Endothelial cell (in vitro differentiated cells): Measurements from ENCODE around the gene AQP3. TPM values are rescaled to one million over a fixed set of nuclear protein-coding genes. Genes with fewer than 3 reads are reported as not detected.
"Not testable (repeated sequence)": the region's sequence is repeated elsewhere in the genome, so short reads cannot be mapped to it uniquely, and the experiment has no call there.

Source experiments
- DNase-seq: peaks from one replicate; pipeline ENCODE4 v3.0.0; 2021; ENCODE audit warnings: low spot score
- H3K27ac Mint-ChIP-seq: one replicate; pipeline ENCODE4 v1.8.0; 2021; ENCODE audit warnings: mixed read lengths, inconsistent platforms; ENCODE audit not compliant: unreplicated experiment
- H3K27me3 Mint-ChIP-seq: one replicate; pipeline ENCODE4 v1.8.0; 2021; ENCODE audit warnings: mild to moderate bottlenecking, moderate library complexity, mixed read lengths, inconsistent platforms; ENCODE audit not compliant: unreplicated experiment
- H3K36me3 Mint-ChIP-seq: one replicate; pipeline ENCODE4 v1.8.0; 2021; ENCODE audit warnings: mild to moderate bottlenecking, low read depth, mixed read lengths, inconsistent platforms; ENCODE audit not compliant: unreplicated experiment
- H3K4me1 Mint-ChIP-seq: one replicate; pipeline ENCODE4 v1.8.0; 2021; ENCODE audit warnings: mild to moderate bottlenecking, mixed read lengths, inconsistent platforms; ENCODE audit not compliant: unreplicated experiment
- H3K4me3 Mint-ChIP-seq: one replicate; pipeline ENCODE4 v1.8.0; 2021; ENCODE audit warnings: mild to moderate bottlenecking, mixed read lengths, inconsistent platforms; ENCODE audit not compliant: unreplicated experiment
- H3K9me3 Mint-ChIP-seq: one replicate; pipeline ENCODE4 v1.8.0; 2021; ENCODE audit warnings: mixed read lengths, inconsistent platforms; ENCODE audit not compliant: unreplicated experiment
- total RNA-seq: library from RNA; stranded (reverse); fragmentation: NEBNext Ultra II Directional; extraction: Animal tissue kit (Norgen Biotek cat#: 25700); gene quantifications from one replicate; pipeline ENCODE4 v1.2.1, GENCODE V29; 2021; ENCODE audit not compliant: unreplicated experiment
- TF ChIP-seq, protein P1 (sequence below): fragments of 200-600 bp; sonication (generic); IDR thresholded peaks from one replicate; pipeline ENCODE4 v1.5.0; 2021; ENCODE audit warnings: antibody characterized with exemption; ENCODE audit not compliant: unreplicated experiment

Gene AQP3
- total RNA-seq, 1 donor from 2014 or later: 6.0 TPM

- peaks cover 3% of the 10 kb centered on the region for H3K4me1 Mint-ChIP-seq
- H3K27me3 Mint-ChIP-seq: peaks cover 8% of the 10 kb centered on the region
- no peak overlapping the region for H3K4me3 Mint-ChIP-seq
- DNase-seq: no peak
- H3K9me3 Mint-ChIP-seq: no peaks in the 10 kb centered on the region
- no peak overlapping the region for H3K27ac Mint-ChIP-seq
- no peaks in the 10 kb centered on the region for H3K36me3 Mint-ChIP-seq
- TF ChIP-seq, protein P1, sequence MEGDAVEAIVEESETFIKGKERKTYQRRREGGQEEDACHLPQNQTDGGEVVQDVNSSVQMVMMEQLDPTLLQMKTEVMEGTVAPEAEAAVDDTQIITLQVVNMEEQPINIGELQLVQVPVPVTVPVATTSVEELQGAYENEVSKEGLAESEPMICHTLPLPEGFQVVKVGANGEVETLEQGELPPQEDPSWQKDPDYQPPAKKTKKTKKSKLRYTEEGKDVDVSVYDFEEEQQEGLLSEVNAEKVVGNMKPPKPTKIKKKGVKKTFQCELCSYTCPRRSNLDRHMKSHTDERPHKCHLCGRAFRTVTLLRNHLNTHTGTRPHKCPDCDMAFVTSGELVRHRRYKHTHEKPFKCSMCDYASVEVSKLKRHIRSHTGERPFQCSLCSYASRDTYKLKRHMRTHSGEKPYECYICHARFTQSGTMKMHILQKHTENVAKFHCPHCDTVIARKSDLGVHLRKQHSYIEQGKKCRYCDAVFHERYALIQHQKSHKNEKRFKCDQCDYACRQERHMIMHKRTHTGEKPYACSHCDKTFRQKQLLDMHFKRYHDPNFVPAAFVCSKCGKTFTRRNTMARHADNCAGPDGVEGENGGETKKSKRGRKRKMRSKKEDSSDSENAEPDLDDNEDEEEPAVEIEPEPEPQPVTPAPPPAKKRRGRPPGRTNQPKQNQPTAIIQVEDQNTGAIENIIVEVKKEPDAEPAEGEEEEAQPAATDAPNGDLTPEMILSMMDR: no peak
Observed at GRCh38 chr9:33404788-33405362, 42.5 kb downstream of the AQP3 start.

DNA sequence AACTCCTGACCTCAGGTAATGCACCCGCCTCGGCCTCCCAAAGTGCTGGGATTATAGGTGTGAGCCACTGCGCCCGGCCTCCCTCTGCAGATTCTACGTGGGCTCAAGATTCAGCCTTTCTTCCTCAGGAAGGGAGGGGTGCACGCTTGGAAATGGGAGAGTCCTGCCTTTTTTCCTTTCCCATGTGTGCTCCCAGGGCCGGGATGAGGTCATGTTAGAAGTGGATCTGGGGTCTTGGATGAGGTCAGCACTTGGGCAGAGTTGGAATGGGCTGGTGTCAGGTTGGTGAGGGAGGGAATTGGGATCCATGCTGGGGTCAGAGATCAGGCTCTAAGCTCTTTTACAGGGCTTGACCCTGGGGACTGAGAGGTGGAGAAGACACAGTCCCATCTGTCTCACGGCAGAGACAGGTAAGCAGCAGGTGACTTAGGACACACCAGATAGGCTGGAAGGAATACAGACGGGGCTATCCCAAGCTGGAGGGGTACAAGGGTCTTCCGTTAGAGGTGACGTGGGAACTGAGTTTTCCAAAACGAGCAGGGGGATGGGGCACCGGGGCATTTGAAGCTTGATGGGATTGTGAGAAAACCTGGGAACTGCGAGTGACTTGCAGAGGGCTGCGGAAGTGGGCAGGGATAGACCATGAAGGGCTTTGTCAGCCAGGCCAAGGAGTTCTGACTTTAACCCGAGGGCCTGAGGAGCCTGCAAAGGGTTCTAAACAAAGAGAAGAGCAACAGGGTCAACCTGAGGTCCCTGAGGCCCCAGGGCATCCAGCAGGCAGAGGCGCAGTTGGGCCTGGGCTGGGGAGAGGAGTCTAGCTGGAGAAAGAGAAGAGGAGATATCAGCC, 43.2 kb downstream of the AQP3 start:
- no peak overlapping the region for H3K27ac Mint-ChIP-seq
- no peak for DNase-seq
- H3K36me3 Mint-ChIP-seq: no peaks in the 10 kb centered on the region
- H3K4me1 Mint-ChIP-seq: peaks cover 3% of the 10 kb centered on the region
- H3K9me3 Mint-ChIP-seq: no peaks in the 10 kb centered on the region
- peaks cover 10% of the 10 kb centered on the region for H3K27me3 Mint-ChIP-seq
- H3K4me3 Mint-ChIP-seq: no peak overlapping the region
- TF ChIP-seq, protein P1: no peak

DNA sequence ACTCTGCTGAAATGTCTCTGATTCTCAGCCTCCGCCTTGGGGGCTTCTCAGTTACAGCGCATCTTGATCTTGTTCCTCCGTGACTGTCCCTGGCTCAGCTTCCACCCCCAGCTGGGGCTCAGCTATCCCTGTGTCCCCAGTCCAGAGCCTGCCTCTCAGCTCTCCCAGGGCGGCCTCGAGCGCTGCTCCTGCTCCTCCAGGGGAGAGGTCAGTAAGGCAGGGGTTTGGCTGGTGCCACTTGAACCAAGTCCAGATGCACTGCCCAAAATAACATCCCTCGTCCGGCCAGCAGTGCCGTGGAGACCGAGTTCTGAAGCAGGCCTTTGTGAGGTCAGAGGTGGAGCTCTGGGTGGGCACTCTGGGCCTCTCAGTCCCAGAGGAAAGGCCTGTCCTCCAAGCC, 45.0 kb downstream of the AQP3 start, which contains the start of gene AQP7:
AQP7 (minus strand) TSS at position 198 of the 400 bp plus-strand sequence. CDS start 1,306 bp downstream, outside the sequence.
- not testable (repeated sequence) for DNase-seq, H3K4me1 Mint-ChIP-seq, H3K36me3 Mint-ChIP-seq, H3K27ac Mint-ChIP-seq, H3K9me3 Mint-ChIP-seq, H3K4me3 Mint-ChIP-seq, H3K27me3 Mint-ChIP-seq

GRCh38 chr9:33401809-33402208, 45.6 kb downstream of the AQP3 start:
- not testable (repeated sequence) for H3K36me3 Mint-ChIP-seq, H3K9me3 Mint-ChIP-seq, DNase-seq, H3K4me1 Mint-ChIP-seq, H3K27ac Mint-ChIP-seq, H3K4me3 Mint-ChIP-seq, H3K27me3 Mint-ChIP-seq

DNA sequence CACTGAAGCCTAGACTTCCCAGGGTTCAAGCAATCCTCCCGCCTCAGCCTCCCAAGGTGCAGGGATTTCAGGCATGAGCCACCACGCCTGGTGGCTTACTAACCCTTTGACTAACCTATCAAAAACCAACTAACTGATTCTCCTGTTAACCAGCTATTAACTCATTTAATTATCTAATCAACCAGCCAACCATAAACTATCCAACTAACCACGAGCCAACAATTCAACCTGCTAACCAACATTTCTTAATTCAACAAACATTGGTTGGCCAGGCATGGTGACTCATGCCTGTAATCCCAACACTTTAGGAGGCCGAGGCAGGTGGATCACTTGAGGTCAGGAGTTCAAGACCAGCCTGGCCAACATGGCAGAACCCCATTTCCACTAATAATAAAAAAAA, 48.3 kb downstream of the AQP3 start:
- H3K27ac Mint-ChIP-seq, H3K36me3 Mint-ChIP-seq, H3K4me1 Mint-ChIP-seq, H3K4me3 Mint-ChIP-seq, H3K9me3 Mint-ChIP-seq, DNase-seq: not testable (repeated sequence)
- peaks cover 10% of the 10 kb centered on the region for H3K27me3 Mint-ChIP-seq

DNA sequence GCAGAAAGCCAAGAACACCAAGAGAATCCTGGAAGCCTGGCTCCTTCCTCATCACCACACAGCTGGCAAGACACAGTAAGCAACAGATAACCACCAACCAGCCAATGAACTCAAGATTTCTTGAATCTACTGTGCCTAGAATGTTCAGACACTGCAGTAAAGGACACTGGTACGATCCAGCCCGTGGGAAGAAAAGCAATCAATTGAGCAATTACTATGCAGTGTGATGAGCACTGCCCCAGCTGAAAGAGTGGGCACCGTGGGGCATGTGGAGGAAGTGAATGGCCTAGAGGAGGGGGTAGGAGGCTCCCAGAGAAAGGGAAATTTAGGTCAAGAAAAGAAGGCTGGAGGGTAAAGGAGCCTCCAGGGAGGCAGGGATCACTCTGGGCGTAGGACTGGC, 49.6 kb downstream of the AQP3 start:
- H3K4me1 Mint-ChIP-seq, H3K27ac Mint-ChIP-seq, H3K36me3 Mint-ChIP-seq, DNase-seq, H3K9me3 Mint-ChIP-seq, H3K4me3 Mint-ChIP-seq: not testable (repeated sequence)
- peaks cover 17% of the 10 kb centered on the region for H3K27me3 Mint-ChIP-seq

- H3K4me1 Mint-ChIP-seq, DNase-seq, H3K36me3 Mint-ChIP-seq, H3K4me3 Mint-ChIP-seq, H3K27ac Mint-ChIP-seq, H3K9me3 Mint-ChIP-seq: not testable (repeated sequence)
- peaks cover 15% of the 10 kb centered on the region for H3K27me3 Mint-ChIP-seq
Observed at GRCh38 chr9:33395159-33395879, 52.1 kb downstream of the AQP3 start.

DNA sequence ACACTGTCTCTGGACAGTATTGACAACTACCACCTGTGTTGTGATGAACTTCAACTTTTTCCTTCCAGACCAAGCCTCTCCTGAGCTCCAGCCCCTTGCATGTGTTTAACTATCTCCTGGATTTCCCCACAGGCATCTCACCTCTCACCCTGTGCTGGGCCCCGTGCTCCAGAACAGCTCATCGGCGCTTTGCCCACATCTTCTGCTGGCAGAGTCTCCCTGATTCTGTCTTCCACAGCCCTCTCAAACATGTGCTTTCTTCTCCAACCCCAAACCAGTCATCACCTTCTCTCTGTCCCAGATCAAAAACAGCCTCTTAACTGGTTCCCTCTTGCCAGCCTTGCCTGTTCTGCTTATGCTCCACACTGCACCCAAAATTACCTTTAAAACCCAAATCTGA, 53.4 kb downstream of the AQP3 start:
- not testable (repeated sequence) for H3K9me3 Mint-ChIP-seq, DNase-seq, H3K36me3 Mint-ChIP-seq, H3K4me1 Mint-ChIP-seq
- peaks cover 13% of the 10 kb centered on the region for H3K27me3 Mint-ChIP-seq
- peak overlapping the region; percentile 19 for H3K27ac Mint-ChIP-seq
- H3K4me3 Mint-ChIP-seq: peak overlapping the region; percentile 66
